ENCODE data around the gene CCDC138. TPM values are rescaled to one million over a fixed set of nuclear protein-coding genes. Genes with fewer than 3 reads are reported as not detected.

Gene CCDC138
- total RNA-seq, 1 donor from 2014 or later, result 4.1 TPM

GRCh38 chr2:108869542-108869941 is 83.0 kb downstream of the CCDC138 start:
- no peak overlapping the region for H3K27ac Mint-ChIP-seq (ENCODE audit: unreplicated experiment)
- no peak for TF ChIP-seq CTCF (IDR thresholded peaks at IDR 0.05)
- H3K4me3 Mint-ChIP-seq (ENCODE audit: unreplicated experiment), result no peak overlapping the region
- H3K4me1 Mint-ChIP-seq (ENCODE audit: low read depth), result no peaks in the 10 kb centered on the region
- no peaks in the 10 kb centered on the region for H3K27me3 Mint-ChIP-seq (ENCODE audit: low read depth)
- DNase-seq (ENCODE audit: low spot score), result no peak
- peaks cover 24% of the 10 kb centered on the region for H3K36me3 Mint-ChIP-seq (ENCODE audit: low read depth)
- peaks cover 23% of the 10 kb centered on the region for H3K9me3 Mint-ChIP-seq (ENCODE audit: low read depth)

- peaks cover 24% of the 10 kb centered on the region for H3K36me3 Mint-ChIP-seq (ENCODE audit: low read depth)
- TF ChIP-seq CTCF (IDR thresholded peaks at IDR 0.05), result no peak
- H3K4me3 Mint-ChIP-seq (ENCODE audit: unreplicated experiment), result no peak overlapping the region
- H3K9me3 Mint-ChIP-seq (ENCODE audit: low read depth), result peaks cover 23% of the 10 kb centered on the region
- no peak overlapping the region for H3K27ac Mint-ChIP-seq (ENCODE audit: unreplicated experiment)
- DNase-seq (ENCODE audit: low spot score), result no peak
- H3K27me3 Mint-ChIP-seq (ENCODE audit: low read depth), result no peaks in the 10 kb centered on the region
- H3K4me1 Mint-ChIP-seq (ENCODE audit: low read depth), result no peaks in the 10 kb centered on the region
Observed at GRCh38 chr2:108870069-108870644, 83.6 kb downstream of the CCDC138 start.

GRCh38 chr2:108877506-108877905 is 90.9 kb downstream of the CCDC138 start:
- Mint-ChIP-seq H3K27ac (ENCODE audit: unreplicated experiment) (no peak overlapping the region), H3K36me3 (ENCODE audit: low read depth) (peaks cover 8% of the 10 kb centered on the region), H3K4me3 (ENCODE audit: unreplicated experiment) (no peak overlapping the region), H3K27me3 (ENCODE audit: low read depth) (no peaks in the 10 kb centered on the region), H3K4me1 (ENCODE audit: low read depth) (no peaks in the 10 kb centered on the region), H3K9me3 (ENCODE audit: low read depth) (peaks cover 22% of the 10 kb centered on the region)
- DNase-seq (ENCODE audit: low spot score), result no peak
- TF ChIP-seq CTCF (IDR thresholded peaks at IDR 0.05), result no peak

GRCh38 chr2:108878276-108878675 is 91.7 kb downstream of the CCDC138 start:
- H3K27me3 Mint-ChIP-seq (ENCODE audit: low read depth), result no peaks in the 10 kb centered on the region
- DNase-seq (ENCODE audit: low spot score), result no peak
- no peak for TF ChIP-seq CTCF (IDR thresholded peaks at IDR 0.05)
- peaks cover 11% of the 10 kb centered on the region for H3K36me3 Mint-ChIP-seq (ENCODE audit: low read depth)
- no peak overlapping the region for H3K27ac Mint-ChIP-seq (ENCODE audit: unreplicated experiment)
- peaks cover 28% of the 10 kb centered on the region for H3K9me3 Mint-ChIP-seq (ENCODE audit: low read depth)
- no peak overlapping the region for H3K4me3 Mint-ChIP-seq (ENCODE audit: unreplicated experiment)
- H3K4me1 Mint-ChIP-seq (ENCODE audit: low read depth), result no peaks in the 10 kb centered on the region

- H3K27ac Mint-ChIP-seq (ENCODE audit: unreplicated experiment), result no peak overlapping the region
- H3K9me3 Mint-ChIP-seq (ENCODE audit: low read depth), result peaks cover 62% of the 10 kb centered on the region
- no peak for DNase-seq (ENCODE audit: low spot score)
- no peaks in the 10 kb centered on the region for H3K27me3 Mint-ChIP-seq (ENCODE audit: low read depth)
- TF ChIP-seq CTCF (IDR thresholded peaks at IDR 0.05), result no peak
- H3K4me3 Mint-ChIP-seq (ENCODE audit: unreplicated experiment), result no peak overlapping the region
- H3K4me1 Mint-ChIP-seq (ENCODE audit: low read depth), result no peaks in the 10 kb centered on the region
- H3K36me3 Mint-ChIP-seq (ENCODE audit: low read depth), result peaks cover 21% of the 10 kb centered on the region
Observed at GRCh38 chr2:108884619-108885018, 98.0 kb downstream of the CCDC138 start.

Measured in chondrocyte (in vitro differentiated cells).